HUES48 (cell line): ENCODE data around the gene RYR3.

Experiments
- H3K27ac ChIP-seq: one replicate; pipeline ENCODE4 v1.7.0; 2013; ENCODE audit warnings: low read depth, low read length, inconsistent platforms
- H3K27me3 ChIP-seq: 2 replicates; pipeline ENCODE4 v1.6.1; 2013; ENCODE audit warnings: mild to moderate bottlenecking, low read length; ENCODE audit not compliant: control insufficient read depth, insufficient read depth
- H3K36me3 ChIP-seq: 2 replicates; pipeline ENCODE4 v1.6.1; 2013; ENCODE audit warnings: low read length; ENCODE audit not compliant: control insufficient read depth, insufficient read depth
- H3K4me1 ChIP-seq: 2 replicates; pipeline ENCODE4 v1.6.1; 2013; ENCODE audit warnings: mild to moderate bottlenecking, low read length; ENCODE audit not compliant: control insufficient read depth, insufficient read depth
- H3K4me3 ChIP-seq: 2 replicates; pipeline ENCODE4 v1.5.1; 2013; ENCODE audit warnings: mild to moderate bottlenecking, low read depth, low read length
- H3K9ac ChIP-seq: 2 replicates; pipeline ENCODE4 v1.6.1; 2013; ENCODE audit warnings: mild to moderate bottlenecking, low read depth, low read length, moderate library complexity
- H3K9me3 ChIP-seq: 2 replicates; pipeline ENCODE4 v1.6.1; 2013; ENCODE audit warnings: low read length; ENCODE audit not compliant: control insufficient read depth, insufficient read depth

The RYR3 gene

DNA sequence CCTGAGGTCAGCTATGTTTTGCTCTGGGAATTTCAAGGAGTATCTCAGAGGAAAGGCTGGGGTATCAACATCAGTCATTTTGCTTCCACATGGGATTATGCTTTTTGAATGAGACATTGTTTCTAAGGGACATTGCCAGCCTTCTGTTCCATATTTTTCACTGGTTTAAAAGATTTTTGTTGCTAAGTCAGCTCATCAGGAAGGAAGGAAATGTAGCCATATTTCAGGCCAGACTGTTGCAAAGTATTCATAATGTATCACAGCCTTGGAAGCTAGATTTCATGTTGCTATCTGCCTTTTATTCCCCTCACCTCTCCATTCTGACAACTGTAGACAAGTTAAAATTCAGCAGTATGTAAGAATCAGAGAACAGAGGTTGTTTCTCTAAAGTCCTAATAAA is 596.6 kb downstream of the RYR3 start:
- H3K27ac ChIP-seq, result no peak overlapping the region
- H3K9me3 ChIP-seq, result no peaks in the 10 kb centered on the region
- peaks cover 14% of the 10 kb centered on the region for H3K4me1 ChIP-seq
- H3K27me3 ChIP-seq, result no peaks in the 10 kb centered on the region
- H3K9ac ChIP-seq, result no peak overlapping the region
- no peaks in the 10 kb centered on the region for H3K36me3 ChIP-seq
- H3K4me3 ChIP-seq, result no peak overlapping the region

DNA sequence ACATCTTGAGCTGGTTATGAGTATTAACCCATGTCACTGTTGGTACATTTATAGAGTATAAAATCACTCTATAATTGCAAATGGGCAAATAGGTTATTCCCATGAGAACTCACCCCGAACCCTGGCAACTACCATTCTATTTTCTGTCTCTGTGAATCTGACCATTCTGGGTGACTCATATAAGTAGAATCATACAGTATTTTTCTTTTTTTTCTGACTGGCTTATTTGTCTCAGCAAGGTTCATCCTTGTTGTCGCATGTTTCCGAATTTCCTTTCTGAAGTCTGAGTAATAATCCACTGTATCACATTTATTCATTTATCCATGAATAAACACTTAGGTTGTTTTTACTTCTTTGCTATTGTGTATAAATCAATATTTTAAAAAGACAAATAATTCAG is 597.6 kb downstream of the RYR3 start:
- Histone ChIP-seq H3K9ac (no peak overlapping the region), H3K9me3 (no peaks in the 10 kb centered on the region), H3K4me1 (peaks cover 13% of the 10 kb centered on the region), H3K4me3 (no peak overlapping the region), H3K27ac (no peak overlapping the region), H3K36me3 (no peaks in the 10 kb centered on the region), H3K27me3 (no peaks in the 10 kb centered on the region)

DNA sequence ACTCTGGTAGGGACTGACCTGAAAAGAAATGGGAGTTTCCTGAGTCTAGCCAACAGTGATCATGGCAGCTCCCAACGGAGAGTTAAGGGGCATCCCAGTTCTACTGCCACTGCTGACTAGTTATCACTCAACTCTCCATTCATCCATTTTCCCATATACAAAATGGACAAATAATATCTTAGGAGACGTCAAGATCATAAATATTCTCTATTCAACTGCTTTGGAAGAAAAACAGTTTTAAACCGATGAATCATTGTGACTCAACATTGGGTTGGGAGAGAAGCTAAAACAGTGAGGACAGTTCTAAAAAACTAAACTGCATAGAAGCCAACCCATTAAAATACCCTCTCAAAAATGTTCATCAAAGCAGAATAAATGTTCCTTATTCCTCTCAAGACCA is 600.0 kb downstream of the RYR3 start:
- no peaks in the 10 kb centered on the region for H3K9me3 ChIP-seq
- H3K27ac ChIP-seq, result no peak overlapping the region
- H3K36me3 ChIP-seq, result no peaks in the 10 kb centered on the region
- no peak overlapping the region for H3K9ac ChIP-seq
- H3K4me1 ChIP-seq, result peaks cover 15% of the 10 kb centered on the region
- no peaks in the 10 kb centered on the region for H3K27me3 ChIP-seq
- no peak overlapping the region for H3K4me3 ChIP-seq

DNA sequence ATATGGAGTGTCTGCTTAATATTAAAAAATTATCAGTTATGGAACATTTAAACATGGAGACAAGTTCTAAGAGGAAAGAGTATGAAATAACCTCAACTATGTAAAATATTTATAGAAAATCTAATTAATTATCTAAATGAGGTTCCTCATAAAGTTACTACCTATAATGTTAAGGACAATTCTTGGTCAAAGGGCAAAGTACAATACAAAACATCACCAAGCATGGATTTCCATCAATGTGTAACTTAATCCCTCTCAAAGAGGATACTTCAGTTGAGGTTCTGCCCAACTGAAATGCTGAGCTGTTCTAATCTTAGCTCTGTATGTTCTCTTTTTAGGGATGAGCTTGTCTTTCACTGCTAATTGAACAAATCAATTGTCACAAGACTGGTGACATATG is 601.6 kb downstream of the RYR3 start:
- Histone ChIP-seq H3K4me3 (no peak overlapping the region), H3K27me3 (no peaks in the 10 kb centered on the region), H3K4me1 (peaks cover 17% of the 10 kb centered on the region), H3K9ac (no peak overlapping the region), H3K27ac (no peak overlapping the region), H3K36me3 (no peaks in the 10 kb centered on the region), H3K9me3 (no peaks in the 10 kb centered on the region)

DNA sequence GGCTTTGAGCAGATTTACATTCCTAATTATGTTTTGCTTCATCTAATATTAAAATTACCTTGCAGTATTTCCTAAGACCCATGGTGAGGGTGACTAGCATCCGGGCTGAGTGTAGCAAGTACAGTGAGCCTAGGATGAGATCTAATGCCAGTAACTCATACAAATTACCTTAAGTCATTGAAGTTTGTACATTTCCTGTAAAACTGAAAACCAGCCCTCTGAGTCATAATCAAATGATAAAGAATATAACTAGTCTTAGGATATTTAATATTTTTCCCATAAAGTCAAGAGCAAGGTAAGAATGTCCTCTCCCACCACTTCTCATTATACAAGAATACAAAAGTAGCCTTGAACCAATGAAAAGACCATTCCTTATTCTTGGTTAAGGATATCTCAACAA is 602.7 kb downstream of the RYR3 start:
- H3K36me3 ChIP-seq, result no peaks in the 10 kb centered on the region
- H3K27ac ChIP-seq, result no peak overlapping the region
- no peaks in the 10 kb centered on the region for H3K27me3 ChIP-seq
- no peak overlapping the region for H3K4me3 ChIP-seq
- H3K9ac ChIP-seq, result no peak overlapping the region
- H3K9me3 ChIP-seq, result no peaks in the 10 kb centered on the region
- H3K4me1 ChIP-seq, result peaks cover 15% of the 10 kb centered on the region
